ENCODE measurements around the gene FAM20C.

The FAM20C gene

DNA sequence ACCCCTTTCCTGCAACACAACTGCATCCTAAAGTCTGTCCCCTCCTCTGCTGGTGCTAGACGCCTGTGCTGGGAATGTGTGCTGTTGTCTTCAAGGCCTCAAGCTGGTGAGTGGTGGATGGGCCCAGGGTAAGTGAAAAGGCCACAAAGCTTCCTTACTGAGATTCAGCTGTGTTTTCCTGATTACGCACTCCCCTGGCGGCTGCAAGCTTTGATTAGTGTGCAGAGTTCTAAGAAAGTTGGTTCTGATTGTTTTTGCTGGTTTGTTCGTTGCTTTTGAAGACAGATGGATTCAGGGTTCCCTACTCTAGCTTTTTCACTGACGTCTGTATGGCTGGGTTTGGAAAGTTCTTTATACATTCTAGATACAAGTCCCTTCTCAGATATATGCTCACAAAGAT lies 85.7 kb downstream of the FAM20C start:
- FAIRE-seq = no peak

DNA sequence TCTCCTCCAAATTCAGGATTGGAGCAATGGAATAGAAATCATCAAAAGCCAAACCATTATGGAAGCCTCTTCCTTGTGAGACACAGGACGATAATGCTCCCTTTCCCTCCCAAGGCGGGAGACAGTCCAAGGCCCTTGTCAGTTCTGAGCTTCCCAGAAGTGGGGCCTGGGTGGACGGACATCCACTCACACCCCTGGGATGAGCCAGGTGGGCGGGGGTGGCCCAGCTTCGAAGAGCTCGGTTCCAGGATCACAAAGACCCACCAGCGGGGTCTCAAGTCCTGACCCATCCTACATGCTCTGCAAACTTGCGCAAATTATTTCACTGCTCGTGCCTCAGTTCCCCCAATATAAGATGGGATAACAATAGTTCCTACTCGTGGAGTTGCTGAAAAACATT lies 87.5 kb downstream of the FAM20C start:
- no peak for FAIRE-seq

DNA sequence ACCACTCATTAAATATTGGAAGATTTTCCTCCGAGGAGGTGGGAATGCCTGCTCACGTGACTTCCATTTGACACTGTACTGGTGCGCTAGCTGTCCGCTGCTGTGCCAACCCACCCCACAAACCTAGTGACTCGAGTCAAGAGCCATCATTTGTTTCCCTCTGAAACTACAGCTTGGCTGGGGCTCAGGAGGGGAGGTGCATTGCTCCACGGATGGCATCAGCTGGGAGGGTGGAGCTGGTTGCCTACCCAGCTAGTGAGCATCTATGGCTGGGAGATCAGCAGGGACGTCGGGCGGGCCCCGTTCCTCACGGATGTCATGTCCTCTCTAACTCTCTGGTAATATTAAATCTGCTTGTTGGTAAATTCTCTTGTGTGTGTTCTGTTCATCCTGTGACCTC lies 88.1 kb downstream of the FAM20C start:
- FAIRE-seq = no peak

- FAIRE-seq = no peak
Measured at GRCh38 chr7:281637-282036, 89.3 kb downstream of the FAM20C start.

- FAIRE-seq = no peak
Measured at GRCh38 chr7:282621-283020, 90.2 kb downstream of the FAM20C start.

- FAIRE-seq = no peak
Measured at GRCh38 chr7:284762-285722, 92.7 kb downstream of the FAM20C start.

DNA sequence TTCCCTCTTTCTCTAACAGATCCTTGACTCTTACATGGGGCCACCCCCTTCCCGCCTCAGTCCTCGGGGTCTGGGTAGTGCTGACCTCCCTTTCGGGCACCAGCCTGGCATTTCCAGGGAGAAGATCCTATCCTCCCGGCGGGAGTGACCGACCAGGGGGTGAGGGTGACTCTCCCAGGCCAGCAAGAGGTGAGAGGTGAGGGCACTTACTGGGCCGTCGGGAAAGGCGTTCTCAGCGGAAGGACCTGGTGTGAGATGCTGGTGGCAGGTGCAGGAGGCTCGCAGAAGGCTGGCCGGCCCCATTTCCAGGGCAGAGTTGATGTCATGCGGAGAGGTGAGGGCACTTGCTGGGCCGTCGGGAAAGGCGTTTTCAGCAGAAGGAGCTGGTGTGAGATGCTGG lies 93.4 kb downstream of the FAM20C start:
- no peak for FAIRE-seq

DNA sequence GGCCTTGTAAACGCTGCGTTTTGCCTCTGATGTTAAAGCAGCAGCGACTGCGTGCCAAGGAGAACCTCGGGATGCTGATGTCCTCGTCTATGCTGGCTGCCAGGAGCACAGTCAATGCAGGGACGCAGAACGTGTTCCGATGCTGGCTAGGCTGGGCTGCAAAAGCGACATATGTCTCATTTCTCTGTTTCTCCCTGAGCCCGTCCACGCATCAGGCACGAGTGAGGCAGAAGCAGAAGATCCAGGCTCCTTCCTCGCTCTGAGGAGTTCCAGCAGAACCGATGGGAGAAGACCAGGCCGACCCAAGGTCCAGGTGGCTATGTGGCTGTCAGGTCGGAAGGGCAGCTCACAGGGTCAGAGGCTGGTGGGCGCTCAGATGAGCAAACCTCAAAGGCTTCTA lies 93.9 kb downstream of the FAM20C start:
- FAIRE-seq = no peak

DNA sequence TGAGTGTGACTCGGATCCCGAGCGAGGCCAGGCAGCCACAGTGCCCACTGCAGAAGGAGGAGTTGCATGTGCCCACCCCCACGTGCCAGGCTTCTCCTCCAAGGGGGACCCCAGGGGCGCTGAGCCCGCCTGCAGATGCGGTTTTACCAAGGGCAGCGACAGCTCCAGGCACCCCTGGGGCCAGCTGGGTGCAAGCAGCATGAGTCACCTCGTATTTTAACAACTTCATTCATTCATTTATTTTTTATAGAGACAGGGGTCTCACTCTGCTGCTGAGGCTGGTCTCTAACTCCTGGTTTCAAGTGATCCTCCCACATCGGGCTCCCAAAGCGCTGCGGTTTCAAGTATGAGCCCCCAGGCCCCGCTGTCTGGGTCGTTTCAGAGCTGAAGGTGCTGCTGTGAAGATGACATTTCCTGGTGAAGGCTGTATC lies 96.3 kb downstream of the FAM20C start:
- no peak for FAIRE-seq

DNA sequence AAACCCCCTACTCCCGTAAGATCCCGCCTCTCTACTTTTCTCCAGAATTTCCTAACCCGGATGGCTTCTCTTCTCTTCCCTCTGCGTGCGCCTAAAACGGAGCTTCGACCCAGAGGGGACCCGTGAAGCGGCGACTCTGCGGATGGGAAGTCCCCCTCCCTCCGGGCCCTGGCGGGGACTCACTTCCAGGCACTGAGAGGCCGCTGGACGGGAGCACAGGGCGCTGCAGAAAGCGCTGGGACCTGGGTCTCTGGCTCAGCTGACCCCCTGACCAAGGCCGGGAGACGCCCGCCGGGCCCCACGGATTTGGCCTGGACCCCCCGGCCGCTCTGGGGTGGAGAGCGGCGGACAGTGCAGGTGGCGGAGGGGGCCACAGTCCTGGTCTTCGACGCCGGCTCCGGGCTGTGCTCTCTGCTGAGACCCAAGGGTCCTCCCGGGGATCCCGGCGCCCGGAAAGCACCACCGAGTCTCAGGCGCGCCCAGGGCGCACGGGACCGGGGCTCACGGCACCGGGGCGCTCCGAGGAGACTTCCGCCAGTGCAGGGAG lies 96.9 kb downstream of the FAM20C start:
- FAIRE-seq = no peak

- no peak for FAIRE-seq
Measured at GRCh38 chr7:289756-290553, 97.6 kb downstream of the FAM20C start, which contains the start of gene FOXL3. TSS of gene FOXL3 (plus strand) at chr7:290170. CDS start at chr7:290170, 0 bp downstream.

DNA sequence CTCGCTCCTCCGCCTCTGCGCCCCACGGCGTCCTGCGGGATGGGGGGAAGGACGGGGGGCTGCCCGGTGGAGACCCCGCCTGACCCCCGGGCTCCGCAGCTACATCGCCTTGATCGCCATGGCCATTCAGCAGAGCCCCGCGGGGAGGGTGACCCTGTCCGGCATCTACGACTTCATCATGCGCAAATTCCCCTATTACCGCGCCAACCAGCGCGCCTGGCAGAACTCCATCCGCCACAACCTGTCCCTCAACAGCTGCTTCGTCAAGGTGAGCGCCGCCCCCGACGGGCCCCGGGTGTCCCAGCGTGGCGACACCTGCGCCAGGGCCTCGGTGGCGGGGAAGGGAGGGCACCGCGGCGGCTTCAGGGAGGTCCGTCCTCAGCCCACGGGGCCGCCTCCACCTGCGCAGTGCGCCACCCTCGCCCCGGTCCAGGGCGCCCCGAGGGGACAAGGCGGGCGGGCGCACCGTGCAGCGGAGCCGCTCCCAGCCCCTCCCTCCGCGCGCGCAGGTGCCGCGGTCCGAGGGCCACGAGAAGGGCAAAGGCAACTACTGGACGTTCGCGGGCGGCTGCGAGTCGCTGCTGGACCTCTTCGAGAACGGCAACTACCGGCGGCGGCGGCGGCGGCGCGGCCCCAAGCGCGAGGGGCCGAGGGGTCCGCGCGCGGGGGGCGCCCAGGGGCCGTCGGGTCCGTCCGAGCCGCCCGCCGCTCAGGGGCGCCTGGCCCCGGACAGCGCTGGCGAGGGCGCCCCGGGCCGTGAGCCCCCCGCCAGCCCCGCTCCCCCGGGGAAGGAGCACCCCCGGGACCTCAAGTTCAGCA lies 98.4 kb downstream of the FAM20C start:
- FAIRE-seq = no peak

GRCh38 chr7:291373-292092 lies 99.2 kb downstream of the FAM20C start:
- no peak for FAIRE-seq

DNA sequence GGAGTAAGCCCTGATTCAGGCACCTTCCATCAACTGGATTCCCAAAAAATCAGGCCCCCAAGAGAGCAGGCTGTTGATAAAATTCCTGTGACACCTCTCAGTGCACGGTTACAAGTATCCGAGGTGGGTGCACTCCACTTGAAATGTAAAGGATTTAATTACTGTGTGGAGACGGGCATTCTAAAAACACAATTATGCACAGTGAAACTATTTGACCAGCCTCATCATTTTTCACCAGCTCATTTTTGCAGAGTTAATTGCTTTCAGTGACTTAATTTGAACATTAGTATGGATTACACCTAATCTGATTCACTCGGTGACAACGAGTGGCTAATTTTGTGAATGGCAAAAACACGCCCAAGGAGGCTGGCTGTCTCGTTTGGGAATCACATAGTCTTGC lies 99.9 kb downstream of the FAM20C start:
- FAIRE-seq = no peak

GRCh38 chr7:292826-293225 lies 100.5 kb downstream of the FAM20C start:
- FAIRE-seq = no peak

DNA sequence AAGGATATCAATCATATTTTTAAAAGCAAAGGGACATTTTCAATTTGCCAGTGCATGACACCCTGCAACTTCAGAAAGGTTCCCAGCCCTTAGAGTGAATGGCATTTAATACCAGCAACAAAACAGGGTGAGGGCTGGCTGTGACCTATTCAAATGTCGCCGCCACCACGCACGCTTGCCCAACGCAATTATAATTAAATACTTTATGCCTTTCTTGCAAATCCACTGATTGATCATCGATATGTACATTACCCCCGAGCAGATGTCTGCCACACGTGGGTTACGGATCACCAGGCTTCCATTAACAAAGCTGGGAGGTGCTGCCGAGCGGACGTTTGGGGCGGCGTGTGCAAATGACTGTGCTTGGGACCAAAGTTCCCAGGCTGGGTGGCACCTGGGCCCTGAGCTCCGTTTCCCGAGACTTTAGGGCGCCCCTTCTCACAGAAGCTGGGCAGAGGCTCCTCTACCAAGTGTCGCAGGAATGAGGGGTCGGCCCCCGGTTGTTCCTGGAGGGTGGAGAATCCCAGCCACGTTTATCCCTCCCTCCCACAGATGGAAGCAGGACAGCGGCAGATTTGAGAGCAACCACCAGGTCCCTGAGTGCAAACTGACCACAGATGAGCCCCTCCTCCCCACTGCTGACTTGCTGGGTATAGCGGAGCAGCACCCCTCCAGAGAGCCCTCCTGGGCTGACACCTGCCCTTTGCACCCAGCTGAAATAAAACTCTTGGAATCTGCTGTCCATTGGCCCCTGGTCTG lies 101.5 kb downstream of the FAM20C start:
- no peak for FAIRE-seq

GRCh38 chr7:294440-295154 lies 102.2 kb downstream of the FAM20C start:
- FAIRE-seq = no peak

GRCh38 chr7:295155-296154 lies 103.1 kb downstream of the FAM20C start:
- no peak for FAIRE-seq

GRCh38 chr7:296373-296945 lies 104.1 kb downstream of the FAM20C start:
- FAIRE-seq = no peak

Measured in TTC549 (cell line).